Stomach (tissue), 9 donors: Measurements from ENCODE around the gene EXOSC6. TPM values are rescaled to one million over a fixed set of nuclear protein-coding genes. Genes with fewer than 3 reads are reported as not detected.
"Not testable (repeated sequence)": the region's sequence is repeated elsewhere in the genome, so short reads cannot be mapped to it uniquely, and the experiment has no call there.

Experiments used
- DNase-seq, 2 donors: peaks; one replicate each; pipeline versions ENCODE4 v3.0.0 to v3.0.0-alpha.2; 2013 to 2019
- H3K27ac ChIP-seq, 5 donors: fragments of 200-600 bp in 4 of 5; sonication (generic) in 4 of 5; one replicate each; pipeline ENCODE4 v1.5.1; 2013 to 2019; ENCODE audit warnings: mild to moderate bottlenecking in 1 of 5, moderate library complexity in 1 of 5
- H3K27me3 ChIP-seq, 3 donors: fragments of 200-600 bp; sonication (generic); one replicate each; pipeline ENCODE4 v1.5.1; 2017 to 2019; ENCODE audit warnings: mixed run types in 1 of 3
- H3K36me3 ChIP-seq, 4 donors: fragments of 200-600 bp; sonication (generic); 1 replicate in 3 of 4; 2 replicates in 1 of 4; pipeline ENCODE4 v1.5.1; 2016 to 2019
- H3K4me1 ChIP-seq, 4 donors: fragments of 200-600 bp; sonication (generic); one replicate each; pipeline ENCODE4 v1.5.1; 2016 to 2019
- H3K4me3 ChIP-seq, 4 donors: fragments of 200-600 bp; sonication (generic) in 3 of 4; one replicate each; pipeline ENCODE4 v1.5.1; 2016 to 2019; ENCODE audit warnings: mild to moderate bottlenecking in 1 of 4
- H3K9me3 ChIP-seq, 4 donors: fragments of 200-600 bp; sonication (generic); one replicate each; pipeline ENCODE4 v1.5.1; 2016 to 2019
- EP300 ChIP-seq: sonication (generic); formaldehyde crosslinking; IDR thresholded peaks from one replicate; pipeline ENCODE4 v1.6.1; 2017; ENCODE audit warnings: antibody characterized with exemption
- POLR2A ChIP-seq, 4 donors: fragments of 450-650 bp; IDR thresholded peaks; one replicate each; pipeline ENCODE4 v1.6.1; 2016; ENCODE audit warnings: antibody characterized with exemption in 4 of 4, control low read depth in 2 of 4, mild to moderate bottlenecking in 1 of 4, moderate library complexity in 1 of 4
- POLR2AphosphoS5 ChIP-seq, 3 donors: sonication (generic); formaldehyde crosslinking; IDR thresholded peaks; one replicate each; pipeline ENCODE4 v1.6.1; 2016; ENCODE audit warnings: antibody characterized with exemption in 3 of 3
- WGBS, 5 donors: extraction: QIAGEN DNeasy Blood & Tissue Kit in 3 of 5; methylation state at CpG; one replicate each; pipeline versions ENCODE4 v1.1.5 to v1.1.7; 2013 to 2018; 5-methylcytosine and 5-hydroxymethylcytosine counted together
- intact Hi-C: fragments of 100-400 bp; cut with DNase I; formaldehyde crosslinking; loops from one replicate; pipeline ENCODE4 v1.15.1; 2023; ENCODE audit warnings: low total_unique reads
- polyA plus RNA-seq, 3 donors: library from polyadenylated mRNA; stranded (reverse); fragments of 200-250 nt; gene quantifications; one replicate each; pipeline ENCODE4 v1.2.3, GENCODE V29; 2013
- total RNA-seq, 5 donors: library from RNA; depleted of rRNA; stranded (reverse); fragments of >200 nt; gene quantifications; one replicate each; pipeline versions ENCODE4 v1.1.0 to v1.2.3, GENCODE V29; 2014 to 2016
- TF ChIP-seq, protein P1 (sequence below), 7 experiments: fragments of 450-650 bp in 4 of 7; fragments of 200-600 bp in 3 of 7; sonication (generic) in 3 of 7; IDR thresholded peaks; one replicate each; pipeline ENCODE4 v1.5.1; 2016 to 2019; ENCODE audit warnings: antibody characterized with exemption in 7 of 7, control low read depth in 2 of 7, mild to moderate bottlenecking in 1 of 7
- donor health status: healthy with polysubstance abuse.
- donor health status: Bipolar disorder and iron deficiency.
- donor health status: healthy.

EXOSC6 gene
- total and polyA plus RNA-seq, 8 donors, result 7.0 to 45.2 (median 24.4) TPM

DNA sequence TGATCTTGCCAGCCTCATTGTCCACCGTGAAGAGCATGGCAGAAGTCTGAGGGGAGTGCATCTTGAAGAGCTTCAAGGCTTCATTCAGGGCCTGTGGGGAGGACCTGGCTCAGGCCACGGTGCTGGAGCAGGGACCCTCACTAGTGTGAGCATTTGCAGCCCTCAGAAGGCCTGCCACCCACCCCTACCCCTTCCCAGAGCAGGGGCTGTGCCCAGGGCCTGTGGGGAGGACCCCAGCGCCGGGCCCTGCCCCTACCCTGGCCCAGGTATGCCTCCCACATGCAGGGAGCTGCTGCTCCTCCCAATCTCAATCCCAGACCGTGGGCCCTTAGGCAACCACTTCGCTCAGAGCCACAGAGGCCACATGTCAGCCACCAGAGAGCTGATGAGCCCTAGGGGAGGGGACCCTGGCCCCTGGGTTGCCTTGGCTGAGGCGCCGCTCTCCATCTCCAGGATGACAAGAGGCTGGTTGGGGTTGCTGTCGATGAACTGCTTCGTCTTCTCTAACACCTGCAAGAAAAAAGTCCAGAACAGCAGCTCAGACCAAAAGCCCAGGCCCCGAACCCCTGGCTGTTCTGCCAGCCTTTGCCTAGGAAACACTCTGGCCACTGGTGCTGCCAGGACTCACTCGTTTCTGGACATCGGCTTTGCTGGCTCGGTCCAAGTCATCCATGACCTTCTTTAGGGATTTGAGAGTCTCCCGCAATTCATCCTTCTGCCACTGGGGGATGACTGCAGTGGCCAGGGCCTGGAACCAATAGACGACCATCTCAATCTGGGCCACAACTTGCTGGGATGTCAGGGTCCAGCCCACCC is 1.8 kb upstream of the EXOSC6 start:
- DNase-seq, result peak in 1 of 2 donors; percentile 63
- Histone ChIP-seq H3K36me3 (peaks cover 58 to 70% (median 66%) of the 10 kb centered on the region in 4 donors), H3K9me3 (no peaks in the 10 kb centered on the region), H3K4me3 (no peak overlapping the region), H3K4me1 (peaks cover 14 to 29% (median 20%) of the 10 kb centered on the region in 4 donors), H3K27ac (peak overlapping the region in 1 of 5 donors; percentile 2), H3K27me3 (no peaks in the 10 kb centered on the region)
- intact Hi-C loops, result loop anchor here (10.0 kb wide), 1 partner anchor 99 kb away; no protein-coding TSS in a partner anchor
- WGBS, 5 donors, result 77 to 82% (median 79%) methylated on average over 12 to 16 of the region's 16 CpGs
- TF ChIP-seq POLR2AphosphoS5 (IDR thresholded peaks at IDR 0.05), result no peak
- no peak for TF ChIP-seq EP300
- TF ChIP-seq, protein P1, sequence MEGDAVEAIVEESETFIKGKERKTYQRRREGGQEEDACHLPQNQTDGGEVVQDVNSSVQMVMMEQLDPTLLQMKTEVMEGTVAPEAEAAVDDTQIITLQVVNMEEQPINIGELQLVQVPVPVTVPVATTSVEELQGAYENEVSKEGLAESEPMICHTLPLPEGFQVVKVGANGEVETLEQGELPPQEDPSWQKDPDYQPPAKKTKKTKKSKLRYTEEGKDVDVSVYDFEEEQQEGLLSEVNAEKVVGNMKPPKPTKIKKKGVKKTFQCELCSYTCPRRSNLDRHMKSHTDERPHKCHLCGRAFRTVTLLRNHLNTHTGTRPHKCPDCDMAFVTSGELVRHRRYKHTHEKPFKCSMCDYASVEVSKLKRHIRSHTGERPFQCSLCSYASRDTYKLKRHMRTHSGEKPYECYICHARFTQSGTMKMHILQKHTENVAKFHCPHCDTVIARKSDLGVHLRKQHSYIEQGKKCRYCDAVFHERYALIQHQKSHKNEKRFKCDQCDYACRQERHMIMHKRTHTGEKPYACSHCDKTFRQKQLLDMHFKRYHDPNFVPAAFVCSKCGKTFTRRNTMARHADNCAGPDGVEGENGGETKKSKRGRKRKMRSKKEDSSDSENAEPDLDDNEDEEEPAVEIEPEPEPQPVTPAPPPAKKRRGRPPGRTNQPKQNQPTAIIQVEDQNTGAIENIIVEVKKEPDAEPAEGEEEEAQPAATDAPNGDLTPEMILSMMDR (IDR thresholded peaks at IDR 0.05), result peak in 2 of 7 experiments; percentile 34 to 55

DNA sequence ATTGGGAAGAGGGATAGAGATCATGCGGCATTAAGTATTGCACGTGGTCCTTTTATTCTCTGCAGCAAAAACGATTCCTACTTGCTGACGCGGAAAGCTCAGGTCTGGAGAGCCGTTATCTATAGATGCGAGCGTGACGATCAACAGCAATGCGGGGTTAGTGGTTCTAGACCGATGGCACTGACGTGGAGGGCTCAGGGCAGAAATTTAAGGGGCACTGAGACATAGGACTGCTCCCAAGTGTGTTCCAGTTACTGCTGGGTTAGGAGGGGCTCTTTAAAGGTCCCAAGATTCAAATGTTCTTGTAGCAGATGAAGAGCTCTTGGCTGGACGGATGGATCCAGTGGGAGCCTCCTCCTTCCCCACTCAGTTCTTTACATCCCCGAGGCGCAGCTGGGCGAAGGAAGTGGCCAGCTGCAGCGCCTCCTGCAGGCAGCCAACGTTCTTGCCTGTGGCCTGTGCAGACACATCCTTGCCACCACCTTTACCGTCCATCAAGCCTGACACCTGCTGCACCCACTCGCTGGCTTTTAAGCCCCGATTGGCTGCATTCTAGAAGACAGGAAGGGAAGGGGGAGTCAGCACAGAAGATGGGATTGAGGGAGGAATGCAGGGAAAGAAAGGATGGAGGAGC is 732 bp upstream of the EXOSC6 start:
- Histone ChIP-seq H3K4me1 (peaks cover 14 to 40% (median 20%) of the 10 kb centered on the region in 4 donors), H3K4me3 (no peak overlapping the region), H3K27me3 (no peaks in the 10 kb centered on the region), H3K9me3 (no peaks in the 10 kb centered on the region), H3K36me3 (peaks cover 48 to 64% (median 55%) of the 10 kb centered on the region in 4 donors), H3K27ac (peak overlapping the region in 3 of 5 donors; percentile 85 to 95 (median 89))
- intact Hi-C loops, result loop anchor here (10.0 kb wide), 1 partner anchor 98 kb away; no protein-coding TSS in a partner anchor
- 81 to 91% (median 90%) methylated on average over 21 of the region's 21 CpGs for WGBS, 5 donors
- DNase-seq, result peak in 1 of 2 donors; percentile 30
- TF ChIP-seq, protein P1 (IDR thresholded peaks at IDR 0.05), result no peak
- no peak for TF ChIP-seq POLR2AphosphoS5 (IDR thresholded peaks at IDR 0.05)
- TF ChIP-seq EP300, result no peak
- no peak for TF ChIP-seq POLR2A (IDR thresholded peaks at IDR 0.05)

DNA sequence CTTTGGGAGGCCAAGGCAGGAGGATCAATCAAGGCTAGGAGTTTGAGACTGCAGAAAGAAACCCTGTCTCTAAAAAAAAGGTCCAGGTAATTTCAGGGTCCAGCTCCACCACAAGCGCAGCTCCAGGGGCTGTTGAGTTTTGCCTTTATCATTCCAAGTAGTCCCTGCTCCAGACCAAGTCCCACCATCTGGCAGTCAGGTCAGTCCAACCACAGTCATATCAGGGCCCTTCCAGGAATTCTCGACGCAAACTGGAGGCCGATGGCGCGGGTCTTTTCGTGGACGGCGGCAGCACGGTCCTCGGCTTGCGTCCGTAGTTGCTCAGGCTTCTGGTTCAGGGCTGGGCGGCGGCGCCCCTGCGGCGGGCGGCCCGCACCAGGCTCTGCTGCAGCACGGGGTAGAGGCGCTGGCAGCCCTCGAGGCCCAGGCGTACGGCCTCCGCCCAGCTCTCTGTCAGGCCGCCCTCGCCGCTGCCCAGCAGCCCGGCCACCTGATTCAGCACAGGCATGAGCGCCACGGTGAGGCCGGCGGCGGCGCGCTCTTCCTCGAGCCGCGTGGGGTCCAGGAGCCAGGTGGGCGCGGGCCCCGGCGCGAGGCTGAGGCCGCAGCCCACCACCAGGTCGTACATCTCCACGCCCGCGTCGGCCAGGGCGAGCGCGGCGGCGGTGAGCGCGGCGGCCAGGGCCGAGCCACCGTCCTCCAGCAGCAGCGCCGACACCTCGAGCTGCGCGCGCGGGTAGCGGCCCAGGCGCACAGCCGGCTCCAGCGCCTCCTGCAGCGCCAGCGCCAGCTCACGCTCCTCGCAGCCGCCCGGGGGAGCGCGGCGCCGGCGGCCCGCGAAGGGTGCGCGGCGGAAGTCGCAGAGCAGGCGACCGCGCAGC is 752 bp downstream of the EXOSC6 start:
- Histone ChIP-seq H3K27ac (peak overlapping the region; percentile 76 to 96 (median 89)), H3K27me3 (no peaks in the 10 kb centered on the region), H3K9me3 (no peaks in the 10 kb centered on the region), H3K4me1 (peaks cover 14 to 40% (median 20%) of the 10 kb centered on the region in 4 donors), H3K36me3 (peaks cover 34 to 50% (median 41%) of the 10 kb centered on the region in 4 donors), H3K4me3 (peak overlapping the region; percentile 66 to 82 (median 77))
- peak; percentile 52 to 77 for DNase-seq
- WGBS, 5 donors, result 1% methylated on average over 17 to 92 of the region's 92 CpGs
- intact Hi-C loops, result loop anchor here (10.0 kb wide), 1 partner anchor 96 kb away; no protein-coding TSS in a partner anchor
- TF ChIP-seq, protein P1 (IDR thresholded peaks at IDR 0.05), result no peak
- no peak for TF ChIP-seq POLR2AphosphoS5 (IDR thresholded peaks at IDR 0.05)
- TF ChIP-seq POLR2A (IDR thresholded peaks at IDR 0.05), result no peak
- no peak for TF ChIP-seq EP300

DNA sequence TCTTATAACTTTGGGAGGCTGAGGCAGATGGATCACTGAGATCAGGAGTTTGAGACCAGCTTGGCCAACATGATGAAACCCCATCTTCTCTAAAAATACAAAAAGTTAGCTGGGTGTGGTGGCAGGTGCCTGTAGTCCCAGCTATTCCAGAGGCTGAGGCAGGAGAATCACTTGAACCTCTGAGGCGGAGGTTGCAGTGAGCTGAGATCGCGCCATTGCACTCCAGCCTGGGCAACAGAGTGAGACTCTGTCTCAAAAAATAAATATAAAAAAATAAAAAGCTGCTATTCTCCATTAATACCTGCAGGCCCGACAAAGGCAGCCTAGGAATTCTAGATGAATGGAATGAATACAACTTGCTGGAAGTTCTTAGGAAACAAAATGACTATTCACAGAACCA is 2.0 kb downstream of the EXOSC6 start:
- Histone ChIP-seq H3K4me1 (peaks cover 14 to 40% (median 20%) of the 10 kb centered on the region in 4 donors), H3K4me3 (peak overlapping the region in 2 of 4 donors; percentile 82), H3K36me3 (peaks cover 21 to 37% (median 28%) of the 10 kb centered on the region in 4 donors)
- not testable (repeated sequence) for H3K9me3 ChIP-seq, DNase-seq, H3K27ac ChIP-seq, H3K27me3 ChIP-seq
- intact Hi-C loops, result loop anchor here (10.0 kb wide), 1 partner anchor 95 kb away; no protein-coding TSS in a partner anchor
- WGBS, 5 donors, result 75 to 85% (median 80%) methylated on average over 4 of the region's 4 CpGs

DNA sequence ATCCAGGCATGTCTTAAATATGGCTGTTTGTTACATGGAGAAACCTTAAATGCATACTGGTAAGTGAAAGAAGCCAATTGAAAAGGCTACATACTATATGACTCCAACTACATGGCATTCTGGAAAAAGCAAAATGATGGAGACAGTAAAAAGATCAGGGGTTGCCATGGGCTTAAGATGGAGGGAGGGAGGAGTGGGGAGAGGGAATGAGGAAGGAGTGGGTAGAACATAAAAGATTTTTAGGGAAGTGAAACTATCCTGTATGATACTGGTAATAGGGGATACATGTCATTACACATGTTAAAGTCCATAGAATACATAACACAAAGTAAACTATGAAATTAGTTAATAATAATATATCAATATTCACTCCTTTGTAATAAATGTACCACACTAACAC is 13.0 kb downstream of the EXOSC6 start:
- H3K4me3 ChIP-seq, H3K4me1 ChIP-seq, DNase-seq, H3K27ac ChIP-seq, intact Hi-C loops, H3K9me3 ChIP-seq, H3K27me3 ChIP-seq: not testable (repeated sequence)
- H3K36me3 ChIP-seq, result peaks cover 5 to 60% (median 55%) of the 10 kb centered on the region in 4 donors

DNA sequence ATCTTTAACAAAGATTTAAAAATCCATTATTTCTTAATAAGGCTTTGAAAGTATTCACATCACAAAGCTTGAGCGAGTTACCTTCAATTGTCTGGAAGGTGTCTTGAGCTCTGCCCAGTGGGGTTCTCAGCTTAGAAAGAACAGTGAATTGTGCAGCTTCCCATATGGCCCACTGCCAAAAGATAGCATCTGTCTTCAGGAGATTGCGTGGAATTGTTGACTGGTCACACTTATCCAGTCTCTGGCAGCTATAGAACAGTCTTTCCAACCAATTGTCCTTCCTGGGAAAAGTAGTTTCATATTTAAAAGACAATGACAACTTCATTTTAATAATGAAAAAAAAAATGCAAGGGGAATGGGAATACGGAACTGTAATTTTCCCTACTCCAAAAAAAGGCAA is 19.9 kb downstream of the EXOSC6 start:
- peaks cover 3 to 87% (median 77%) of the 10 kb centered on the region in 4 donors for H3K36me3 ChIP-seq

DNA sequence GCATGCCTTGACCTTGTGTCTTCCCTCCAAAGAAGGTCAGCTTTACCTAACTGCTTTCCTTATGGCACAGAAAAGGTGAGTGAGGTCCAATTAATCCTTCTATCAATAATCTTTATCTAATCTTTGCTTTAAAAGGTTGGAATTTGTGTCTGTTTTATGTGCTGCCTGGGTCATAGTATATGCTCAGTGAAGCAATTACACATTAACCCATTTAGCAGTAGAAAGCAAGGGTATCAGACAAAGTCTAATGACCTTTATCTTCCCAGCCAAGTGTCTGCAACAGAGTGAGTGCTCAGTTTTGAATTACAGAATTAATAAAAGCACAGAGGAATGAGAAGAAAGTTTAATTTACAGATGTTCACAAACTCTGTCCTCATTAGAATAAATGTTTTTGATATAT is 25.7 kb downstream of the EXOSC6 start:
- H3K27ac ChIP-seq, intact Hi-C loops, H3K9me3 ChIP-seq, DNase-seq, H3K27me3 ChIP-seq, H3K4me1 ChIP-seq, H3K4me3 ChIP-seq: not testable (repeated sequence)
- H3K36me3 ChIP-seq, result peaks cover 0 to 68% (median 61%) of the 10 kb centered on the region in 4 donors

More for the DNA sequence above, 19.9 kb downstream of the EXOSC6 start:
- intact Hi-C loops, H3K4me3 ChIP-seq, H3K27me3 ChIP-seq, H3K4me1 ChIP-seq, DNase-seq, H3K27ac ChIP-seq, H3K9me3 ChIP-seq: not testable (repeated sequence)
- WGBS, 5 donors, result 63 to 75% (median 73%) methylated on average over 2 to 3 of the region's 3 CpGs
